Left hindlimb (tissue), 1 donor: ENCODE measurements around the gene RASGRF1.

Source experiments
- DNase-seq: peaks from one replicate; pipeline ENCODE4 v3.0.0-alpha.2; 2018

Gene RASGRF1

DNA sequence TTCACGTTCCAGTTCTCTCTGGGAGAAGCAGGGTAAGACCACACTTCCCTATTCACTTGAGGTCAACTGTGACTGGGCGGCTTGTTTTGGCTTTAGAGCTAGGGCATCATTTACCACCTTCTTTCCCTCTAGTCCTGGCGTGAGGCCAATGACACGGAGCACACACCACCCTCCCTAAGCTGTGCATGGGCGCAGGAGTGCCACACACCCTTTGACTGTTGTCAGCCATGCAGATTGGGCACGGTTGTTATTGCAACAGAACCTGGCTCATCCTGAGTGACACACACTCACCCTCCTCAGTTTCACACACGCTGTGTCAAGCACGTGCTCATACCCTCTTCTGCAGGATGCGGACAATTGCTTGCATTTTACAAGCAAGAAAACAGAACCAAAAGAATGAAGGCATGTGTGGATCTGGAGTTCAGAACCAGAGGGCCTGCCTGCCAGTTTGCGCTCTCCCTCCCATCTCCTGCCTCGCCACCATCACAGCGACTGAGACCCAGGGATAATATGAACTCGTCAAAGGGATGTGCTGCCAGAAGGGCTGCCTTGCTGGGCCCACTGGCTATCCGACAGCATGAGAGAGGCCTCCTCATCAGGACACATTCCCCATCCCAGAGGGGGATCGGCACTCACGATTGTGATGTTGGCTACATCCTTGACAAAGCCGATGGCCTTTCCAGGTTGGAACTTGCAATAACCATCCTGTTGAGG, 163.3 kb downstream of the RASGRF1 start:
- DNase-seq: no peak

DNA sequence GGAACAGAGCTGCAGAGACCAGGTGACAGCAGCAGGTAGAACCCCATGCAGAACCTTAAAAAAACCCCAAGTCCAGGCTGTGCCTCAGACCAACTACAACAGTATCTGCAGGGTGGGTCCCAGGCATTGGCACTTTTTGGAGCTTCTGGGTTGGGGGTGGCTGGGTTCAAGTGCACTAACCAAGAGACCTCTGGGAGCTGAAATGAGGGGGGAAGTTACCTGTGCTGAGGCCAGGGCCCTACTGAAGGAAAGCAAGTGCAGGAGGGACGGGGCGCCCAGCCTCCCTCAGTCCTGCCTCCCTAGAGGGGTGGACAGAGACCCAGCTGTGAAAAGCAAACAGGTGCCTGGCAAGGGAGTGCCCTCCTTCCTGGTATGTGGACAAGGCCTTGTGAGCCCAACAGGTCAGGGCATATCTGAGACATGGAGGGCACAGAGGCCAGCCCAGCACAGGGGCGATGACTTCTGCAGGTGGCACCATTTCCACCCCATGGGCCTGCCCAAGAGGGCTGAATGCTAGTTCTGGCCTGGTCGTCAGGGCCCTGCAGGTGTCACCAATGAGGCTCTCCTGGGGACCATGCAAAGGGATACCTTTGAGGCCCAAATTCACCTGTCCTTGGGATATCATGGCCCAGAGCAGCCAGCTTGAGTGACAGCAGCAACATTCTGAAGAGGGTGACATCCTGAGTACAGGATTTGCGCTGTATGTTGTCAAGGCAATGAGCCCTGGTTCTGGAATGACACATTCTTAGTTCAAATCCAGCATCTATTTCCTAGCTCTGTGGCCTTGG, 164.4 kb downstream of the RASGRF1 start:
- DNase-seq: no peak

DNA sequence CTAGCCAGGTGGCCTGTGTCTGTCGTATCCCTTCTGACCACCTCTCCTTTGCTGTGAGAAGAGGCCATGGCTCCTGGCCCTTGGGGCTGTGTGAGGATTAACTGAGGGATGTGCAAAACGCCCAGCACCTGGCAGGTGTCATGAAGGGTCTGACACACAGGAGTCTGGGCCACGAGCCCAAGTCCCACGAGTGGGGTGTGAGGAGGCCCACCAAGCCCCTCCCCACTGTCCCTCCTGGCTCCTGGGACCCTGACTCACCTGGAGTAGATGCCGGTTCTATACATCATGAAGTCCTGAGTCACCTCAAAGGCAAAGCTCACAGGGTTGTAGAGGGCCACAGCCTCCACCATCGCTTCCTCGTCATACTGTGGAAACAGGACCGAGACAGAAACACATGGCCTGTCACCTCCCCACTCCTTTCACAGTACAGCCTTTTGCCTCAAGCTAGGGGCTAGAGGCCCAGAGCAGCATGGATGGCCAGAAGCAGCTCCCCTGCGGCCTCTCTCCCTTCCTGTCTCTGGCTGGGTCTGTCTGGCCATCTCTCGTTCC, 165.4 kb downstream of the RASGRF1 start:
- DNase-seq: no peak

DNA sequence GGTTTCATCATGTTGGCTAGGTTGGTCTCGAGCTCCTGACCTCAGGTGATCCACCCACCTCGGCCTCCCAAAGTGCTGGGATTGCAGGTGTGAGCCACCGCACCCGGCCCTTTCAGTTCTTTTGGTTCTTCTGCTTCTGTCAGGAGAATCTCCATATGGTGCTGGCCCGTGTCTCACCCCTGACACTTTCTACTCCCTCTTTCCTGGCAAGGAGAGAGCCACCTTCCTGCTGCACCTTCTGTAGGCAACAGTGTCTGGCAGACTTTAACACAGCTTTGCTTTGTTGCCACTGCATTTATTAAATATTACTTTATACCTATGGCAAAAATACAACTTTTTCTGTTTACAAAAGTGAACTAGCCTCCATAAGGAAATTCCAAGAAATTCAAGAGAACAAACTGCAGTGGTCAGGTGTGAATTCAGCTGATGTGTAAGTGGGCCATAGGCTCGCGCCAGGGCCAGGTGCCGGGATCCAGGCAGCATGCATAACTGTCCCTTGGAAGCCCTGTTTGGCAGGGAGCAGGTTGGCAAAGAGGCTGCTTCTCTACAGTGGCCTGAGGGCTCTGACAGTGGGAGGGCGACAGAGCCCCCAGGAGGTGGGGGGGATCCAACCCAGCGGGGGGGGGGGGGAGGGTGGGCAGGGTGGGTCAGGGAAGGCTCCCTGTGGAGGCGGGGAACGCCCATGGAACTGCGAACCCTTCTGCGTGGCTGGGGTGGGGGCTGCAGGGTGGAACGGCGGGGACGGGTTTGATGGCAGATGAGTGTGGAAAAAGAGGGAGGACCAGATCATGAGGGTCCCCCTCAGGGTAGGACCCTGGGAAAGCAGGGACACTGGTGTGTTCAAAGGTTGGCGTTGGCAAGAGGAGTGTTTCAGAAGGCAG, 166.9 kb downstream of the RASGRF1 start:
- DNase-seq: no peak

DNA sequence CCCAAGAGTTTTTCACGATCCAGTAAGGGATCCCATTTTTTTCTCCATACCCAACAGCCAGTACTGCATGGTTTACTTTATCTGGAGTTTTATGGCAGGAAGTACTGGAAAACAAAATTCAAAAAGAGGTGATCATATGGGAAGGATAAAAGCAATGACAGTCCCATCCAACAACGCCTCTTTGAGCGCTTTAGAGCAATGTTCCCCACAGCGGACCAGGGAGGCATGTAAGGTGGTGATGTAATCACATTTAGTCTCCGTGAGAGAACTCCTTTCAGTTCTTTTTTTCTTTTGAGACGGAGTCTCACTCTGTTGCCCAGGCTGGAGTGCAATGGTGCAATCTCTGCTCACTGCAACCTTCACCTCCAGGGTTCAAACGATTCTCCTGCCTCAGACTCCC, 167.6 kb downstream of the RASGRF1 start:
- no peak for DNase-seq

DNA sequence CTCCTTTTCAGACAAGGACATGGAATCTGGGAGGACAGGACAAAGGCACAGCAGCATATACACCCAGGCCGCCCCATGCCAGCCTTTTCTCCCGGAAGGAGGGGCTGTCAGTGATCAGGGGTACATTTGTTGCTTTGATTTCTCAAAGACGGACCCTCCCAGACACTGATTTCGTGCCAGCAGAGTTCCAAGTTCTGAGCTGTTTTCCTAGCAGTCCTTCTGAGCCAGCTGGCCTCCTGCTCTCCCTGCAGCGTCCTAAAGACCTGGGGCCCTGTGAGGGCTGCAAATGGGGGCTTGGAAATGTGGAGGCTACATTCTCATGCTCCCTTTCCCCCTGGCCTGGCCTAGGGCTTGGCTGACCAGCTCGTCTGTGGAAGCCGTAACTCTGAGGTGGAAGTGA, 168.1 kb downstream of the RASGRF1 start:
- peak; percentile 75 for DNase-seq

DNA sequence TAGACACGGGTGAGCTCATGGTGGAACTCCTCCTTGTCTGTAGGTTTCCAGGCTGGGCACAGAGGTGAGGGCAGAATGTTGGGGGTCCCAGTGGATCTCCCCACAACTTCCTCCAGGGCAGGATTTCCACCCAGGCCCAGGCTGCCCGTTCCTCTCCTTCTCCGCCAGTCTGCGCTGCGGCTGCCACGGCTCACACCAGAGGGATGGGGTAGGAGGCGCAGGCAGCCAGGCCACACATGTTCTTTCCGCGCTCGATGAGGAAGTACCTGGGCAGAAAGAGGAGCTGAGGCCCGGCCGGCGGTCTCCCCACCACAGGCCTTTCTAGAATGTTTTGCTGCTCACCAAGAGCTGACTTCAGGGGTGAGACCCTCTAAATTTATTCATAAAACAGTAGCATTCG, 168.6 kb downstream of the RASGRF1 start:
- no peak for DNase-seq

DNA sequence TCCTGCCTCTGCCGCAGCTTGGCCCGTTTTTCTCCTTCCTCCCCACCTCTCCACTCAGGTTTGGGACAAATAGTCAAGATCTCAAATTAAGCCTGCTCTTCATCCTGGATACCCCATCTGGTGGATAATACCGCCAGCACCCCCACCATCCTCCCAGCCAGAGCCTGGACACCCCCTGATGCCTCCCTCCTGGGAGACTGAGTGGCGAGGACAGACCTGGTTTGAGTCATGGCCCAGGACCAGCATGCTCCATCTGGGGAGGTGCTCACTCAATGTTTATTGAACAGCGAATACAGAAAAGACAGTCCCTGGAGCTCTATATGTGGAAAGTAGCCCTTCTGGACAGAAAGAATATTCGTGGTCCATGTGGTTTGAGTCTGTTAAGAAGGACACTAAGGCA, 169.1 kb downstream of the RASGRF1 start:
- DNase-seq: no peak

DNA sequence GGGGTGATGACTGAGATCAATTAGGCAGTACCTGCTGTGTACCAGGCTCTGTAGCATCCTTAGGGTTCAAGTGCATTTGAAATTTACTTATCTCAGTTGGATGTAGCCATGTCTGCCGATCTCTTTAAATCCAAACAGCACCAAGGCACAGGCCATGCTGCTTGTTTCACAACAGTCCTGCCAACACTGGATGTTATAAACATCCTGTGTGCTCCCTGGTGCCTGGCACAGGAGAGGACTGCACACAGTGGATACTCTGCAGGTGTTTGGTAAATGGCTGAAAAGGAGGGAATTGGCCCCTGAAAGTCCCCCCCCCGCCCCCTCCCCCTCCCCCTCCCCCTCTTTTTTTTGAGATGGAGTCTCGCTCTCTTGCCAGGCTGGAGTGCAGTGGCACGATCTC, 172.7 kb downstream of the RASGRF1 start:
- DNase-seq: no peak

DNA sequence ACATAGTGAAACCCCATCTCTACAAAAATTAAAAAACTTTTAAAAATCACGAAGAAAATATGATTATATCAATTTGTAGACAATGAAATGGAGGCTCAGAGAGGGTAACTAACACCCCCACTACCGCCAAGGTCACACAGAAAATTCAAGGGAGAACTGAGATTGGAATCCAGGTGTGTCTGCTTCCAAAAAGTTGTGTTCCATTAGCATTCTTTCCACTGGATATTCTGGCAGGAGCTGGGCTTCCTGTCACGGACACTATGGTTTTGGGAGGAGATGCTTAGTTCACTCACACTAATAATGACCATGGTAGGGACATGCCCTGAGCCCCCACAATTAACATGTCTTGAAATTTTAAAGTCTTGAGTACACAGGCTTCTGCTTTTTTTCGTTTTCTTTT, 174.5 kb downstream of the RASGRF1 start:
- no peak for DNase-seq

DNA sequence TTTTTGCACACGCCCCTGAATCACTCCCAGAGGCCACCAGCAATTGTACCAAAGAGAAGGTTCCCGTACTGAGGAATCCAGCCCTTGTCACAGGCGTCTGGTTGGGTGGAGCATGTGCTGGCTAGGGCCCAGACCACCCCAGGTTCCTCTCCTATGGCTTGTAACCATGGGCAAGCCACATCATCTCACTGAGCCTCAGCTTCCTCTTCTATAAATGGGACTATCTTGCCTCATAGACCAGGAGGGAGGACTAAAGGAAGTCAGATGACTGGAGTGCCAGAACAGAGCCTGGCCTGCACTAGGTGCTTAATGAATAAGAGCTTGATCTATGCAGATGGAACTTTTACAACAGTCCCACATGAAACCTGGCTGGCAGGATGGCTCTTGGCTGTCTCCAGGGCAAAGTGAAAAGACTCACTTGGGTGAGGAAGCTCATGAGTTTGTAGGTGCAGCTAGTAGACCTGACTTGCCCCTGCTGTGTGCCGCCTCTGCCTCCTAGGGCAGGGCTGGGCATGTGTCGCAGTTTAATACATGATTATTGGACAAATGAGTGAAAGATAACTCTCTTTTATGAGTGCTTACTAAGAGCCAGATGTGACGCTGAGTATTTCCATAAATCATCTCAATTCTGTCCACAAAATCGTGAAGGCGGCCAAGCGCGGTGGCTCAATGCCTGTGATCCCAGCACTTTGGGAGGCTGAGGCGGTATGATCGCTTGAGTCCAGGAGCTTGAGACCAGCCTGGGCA, 175.1 kb downstream of the RASGRF1 start:
- no peak for DNase-seq

DNA sequence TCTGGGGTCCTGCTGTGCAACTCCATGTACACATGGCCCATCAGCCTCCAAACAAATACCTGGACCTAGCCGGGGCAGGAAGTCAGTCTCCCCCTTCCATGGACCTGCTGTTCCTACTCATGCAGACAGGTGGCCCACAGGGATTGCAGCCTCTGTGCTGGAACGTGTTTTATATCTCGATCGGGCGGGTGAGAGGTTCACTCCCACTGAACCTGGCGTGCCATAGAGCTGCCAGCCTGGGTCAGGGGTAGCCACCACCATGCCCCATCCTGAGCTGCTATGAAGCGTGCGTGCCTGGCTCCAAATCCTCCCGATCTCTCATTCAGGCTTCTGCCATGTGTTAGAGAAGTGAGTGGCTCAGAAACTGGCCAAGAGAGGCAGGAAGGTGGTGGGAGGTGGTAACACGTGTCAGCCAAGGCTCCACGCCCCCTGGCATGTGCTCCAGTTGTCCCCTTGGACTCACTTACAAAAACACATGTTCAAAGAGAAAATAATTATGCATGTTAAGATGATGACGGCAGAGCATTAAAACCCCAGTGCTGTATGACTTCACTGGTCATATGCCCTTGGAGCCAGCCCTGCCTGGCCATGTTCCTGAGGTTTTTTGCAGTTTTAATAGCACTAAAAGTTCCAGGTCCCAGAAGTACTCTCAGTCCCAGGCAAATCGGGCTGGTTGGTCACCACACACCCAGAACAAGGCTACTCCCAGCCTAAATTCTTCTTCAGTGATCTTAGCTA, 176.4 kb downstream of the RASGRF1 start:
- DNase-seq: no peak

DNA sequence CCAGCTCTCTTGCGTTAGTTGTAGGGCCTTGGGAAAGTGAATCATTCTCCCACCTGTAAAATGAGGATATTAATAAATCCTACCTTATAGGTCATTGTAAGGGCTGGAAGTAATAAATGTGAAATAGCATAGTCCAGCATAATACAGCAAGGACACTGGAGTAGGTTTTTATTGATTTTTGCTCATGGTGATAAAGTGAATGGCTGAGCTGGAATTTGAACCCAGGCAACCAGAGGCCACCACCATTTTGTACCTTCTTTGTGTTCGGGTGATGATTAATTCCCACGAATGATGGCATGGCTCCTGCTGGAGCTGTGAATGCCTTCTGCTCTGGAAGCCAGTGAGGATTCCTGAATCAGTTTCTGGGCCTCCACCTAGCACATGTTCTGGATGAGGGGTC, 177.6 kb downstream of the RASGRF1 start:
- DNase-seq: no peak

DNA sequence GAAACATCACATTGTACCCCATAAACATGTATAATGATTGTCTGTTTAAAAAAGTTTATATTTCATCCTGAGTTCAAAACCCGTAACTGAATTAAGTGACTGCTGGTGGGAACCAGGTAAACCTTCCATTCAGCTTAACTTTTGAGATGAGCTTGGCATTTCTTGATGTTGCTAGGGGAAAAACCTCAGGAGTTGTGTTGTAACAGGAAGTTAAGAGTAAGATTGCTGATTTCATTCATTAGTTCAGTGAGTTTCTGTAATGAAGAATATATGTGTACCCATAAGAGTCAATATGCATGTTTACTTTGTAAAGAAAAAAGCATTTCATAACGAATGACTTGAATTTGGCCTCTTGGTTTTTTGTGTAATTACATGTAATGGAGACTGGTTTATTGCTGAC, 178.3 kb downstream of the RASGRF1 start:
- DNase-seq: no peak

DNA sequence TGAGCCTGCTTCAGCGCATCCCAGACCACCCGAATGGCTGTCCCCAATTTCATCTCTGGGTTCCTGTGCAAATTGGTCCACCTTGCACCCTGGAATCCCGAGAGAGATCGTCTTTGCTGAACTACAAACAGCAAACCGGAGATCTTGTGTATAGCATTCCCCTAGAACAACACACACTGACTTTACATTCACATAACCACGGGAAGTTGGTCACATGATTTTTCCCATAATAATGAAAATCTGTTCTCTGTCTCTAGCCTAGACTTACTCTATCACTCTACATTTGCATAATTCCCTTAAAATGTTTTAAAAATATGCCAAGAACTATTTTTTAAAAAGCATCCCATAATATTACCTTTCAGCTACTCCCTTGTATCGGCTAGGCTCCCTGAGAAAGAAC, 180.3 kb downstream of the RASGRF1 start:
- DNase-seq: no peak
